Measurements from ENCODE around the gene CYP3A5. TPM values are rescaled to one million over a fixed set of nuclear protein-coding genes. Genes with fewer than 3 reads are reported as not detected.
"Not testable (repeated sequence)": the region's sequence is repeated elsewhere in the genome, so short reads cannot be mapped to it uniquely, and the experiment has no call there.

Gene CYP3A5
- total RNA-seq, 1 donor from 2014 or later: not detected

GRCh38 chr7:99643464-99643863, 36.3 kb downstream of the CYP3A5 start:
- DNase-seq (ENCODE audit: low read depth): no peak

- no peak for DNase-seq (ENCODE audit: low read depth)
Measured at GRCh38 chr7:99642027-99642426, 37.8 kb downstream of the CYP3A5 start.

GRCh38 chr7:99639267-99639666, 40.5 kb downstream of the CYP3A5 start:
- no peak for DNase-seq (ENCODE audit: low read depth)

GRCh38 chr7:99638731-99639130, 41.1 kb downstream of the CYP3A5 start:
- DNase-seq (ENCODE audit: low read depth): no peak

- DNase-seq (ENCODE audit: low read depth): not testable (repeated sequence)
Measured at GRCh38 chr7:99637414-99637813, 42.4 kb downstream of the CYP3A5 start.

- DNase-seq (ENCODE audit: low read depth): peak; percentile 96
Measured at GRCh38 chr7:99631295-99632109, 48.3 kb downstream of the CYP3A5 start.

GRCh38 chr7:99629643-99630042, 50.2 kb downstream of the CYP3A5 start:
- no peak for DNase-seq (ENCODE audit: low read depth)

- DNase-seq (ENCODE audit: low read depth): no peak
Measured at GRCh38 chr7:99628471-99629465, 51.0 kb downstream of the CYP3A5 start.

- DNase-seq (ENCODE audit: low read depth): no peak
Measured at GRCh38 chr7:99627513-99627912, 52.3 kb downstream of the CYP3A5 start.

- no peak for DNase-seq (ENCODE audit: low read depth)
Measured at GRCh38 chr7:99626661-99627060, 53.1 kb downstream of the CYP3A5 start.

GRCh38 chr7:99625961-99626360, 53.8 kb downstream of the CYP3A5 start:
- DNase-seq (ENCODE audit: low read depth): no peak

- DNase-seq (ENCODE audit: low read depth): no peak
Measured at GRCh38 chr7:99625321-99625720, 54.5 kb downstream of the CYP3A5 start.

- DNase-seq (ENCODE audit: low read depth): no peak
Measured at GRCh38 chr7:99624484-99624883, 55.3 kb downstream of the CYP3A5 start.

GRCh38 chr7:99623702-99624447, 55.9 kb downstream of the CYP3A5 start:
- DNase-seq (ENCODE audit: low read depth): no peak

GRCh38 chr7:99623091-99623693, 56.6 kb downstream of the CYP3A5 start:
- DNase-seq (ENCODE audit: low read depth): no peak

GRCh38 chr7:99622596-99622995, 57.2 kb downstream of the CYP3A5 start:
- DNase-seq (ENCODE audit: low read depth): no peak

GRCh38 chr7:99621271-99621670, 58.5 kb downstream of the CYP3A5 start:
- DNase-seq (ENCODE audit: low read depth): no peak

GRCh38 chr7:99619571-99620130, 60.1 kb downstream of the CYP3A5 start:
- no peak for DNase-seq (ENCODE audit: low read depth)

GRCh38 chr7:99618726-99619125, 61.1 kb downstream of the CYP3A5 start:
- no peak for DNase-seq (ENCODE audit: low read depth)

- DNase-seq (ENCODE audit: low read depth): no peak
Measured at GRCh38 chr7:99617192-99617781, 62.5 kb downstream of the CYP3A5 start.

Measured in myocyte (in vitro differentiated cells).